ENCODE measurements around the gene TSPAN15.

- TF ChIP-seq PBX3 (CRISPR knock-in tag; IDR thresholded peaks at IDR 0.05) (no peak), ZNF521 (tag by site-specific recombination; IDR thresholded peaks at IDR 0.05) (no peak), ZBTB10 (tag by site-specific recombination; IDR thresholded peaks at IDR 0.05) (no peak), CTCF (tag by site-specific recombination; IDR thresholded peaks at IDR 0.05) (no peak), ZNF670 (tag by site-specific recombination; IDR thresholded peaks at IDR 0.05; ENCODE audit: low read depth) (no peak), ZNF549 (tag by site-specific recombination; IDR thresholded peaks at IDR 0.05) (no peak), ZNF121 (tag by site-specific recombination; IDR thresholded peaks at IDR 0.05) (no peak), ZNF639 (tag by site-specific recombination; IDR thresholded peaks at IDR 0.05) (no peak), ZNF558 (tag by site-specific recombination; IDR thresholded peaks at IDR 0.05) (no peak), MYNN (tag by site-specific recombination; IDR thresholded peaks at IDR 0.05; ENCODE audit: borderline replicate concordance) (no peak)
Measured at GRCh38 chr10:69512901-69513300, 61.6 kb downstream of the TSPAN15 start.
